Pulmonary artery endothelial cell (primary cell): Measurements from ENCODE around the gene OR2AJ1. TPM values are rescaled to one million over a fixed set of nuclear protein-coding genes. Genes with fewer than 3 reads are reported as not detected.

Experiments used
- DNase-seq: peaks from one replicate; pipeline ENCODE4 v3.0.0-alpha.2; 2011; ENCODE audit warnings: low read depth, low spot score
- total RNA-seq: library from RNA; depleted of rRNA; stranded (reverse); fragments of >200 nt; gene quantifications from 2 replicates; pipeline ENCODE4 v1.2.3, GENCODE V29; 2014

OR2AJ1 gene, protein sequence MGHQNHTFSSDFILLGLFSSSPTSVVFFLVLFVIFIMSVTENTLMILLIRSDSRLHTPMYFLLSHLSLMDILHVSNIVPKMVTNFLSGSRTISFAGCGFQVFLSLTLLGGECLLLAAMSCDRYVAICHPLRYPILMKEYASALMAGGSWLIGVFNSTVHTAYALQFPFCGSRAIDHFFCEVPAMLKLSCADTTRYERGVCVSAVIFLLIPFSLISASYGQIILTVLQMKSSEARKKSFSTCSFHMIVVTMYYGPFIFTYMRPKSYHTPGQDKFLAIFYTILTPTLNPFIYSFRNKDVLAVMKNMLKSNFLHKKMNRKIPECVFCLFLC
- not detected in 2 replicates for total RNA-seq

DNA sequence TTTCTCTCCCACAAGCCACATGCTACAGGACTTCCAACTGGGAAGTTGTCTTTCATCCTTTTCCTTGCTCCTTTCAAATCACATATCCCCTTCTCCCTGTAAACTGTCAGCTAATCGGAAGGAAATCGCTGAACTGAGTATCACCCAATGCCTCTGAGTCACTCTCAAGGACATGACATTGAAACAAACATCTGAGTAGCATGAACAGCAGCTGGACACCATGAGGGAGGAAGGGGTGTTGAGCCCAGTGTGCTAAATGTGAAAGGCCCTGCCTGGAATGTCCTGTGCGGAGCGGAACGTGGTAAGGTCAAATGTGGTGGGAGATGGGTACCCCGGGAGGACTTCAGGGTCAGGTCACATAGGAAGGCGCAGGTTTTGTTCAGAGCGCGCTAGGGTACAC is at the start of gene OR2AJ1:
TSS of gene OR2AJ1 (plus strand) at position 22 of the 400 bp plus-strand sequence. CDS start 8,880 bp downstream, outside the sequence.
- no peak for DNase-seq

DNA sequence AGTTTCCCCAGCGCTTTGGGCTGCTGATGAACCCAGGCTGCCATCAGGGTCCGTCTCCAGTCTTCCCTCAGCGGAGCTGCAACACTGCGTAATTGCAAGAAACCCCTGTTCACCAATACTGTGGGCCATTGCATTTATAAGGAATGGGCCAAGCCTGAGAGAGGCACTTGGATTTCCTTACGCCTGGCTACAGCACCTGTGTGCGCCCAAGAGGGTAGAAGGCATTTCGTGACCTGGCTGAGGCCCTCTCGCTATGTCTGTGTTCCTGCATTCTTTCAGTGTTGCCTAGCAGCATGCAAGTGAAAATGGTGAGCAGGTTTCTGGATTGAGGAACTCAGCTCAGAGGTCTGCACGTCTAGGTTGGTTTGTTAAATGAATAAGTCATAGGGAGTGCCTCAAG is 41.3 kb upstream of the OR2AJ1 start:
- DNase-seq = no peak

DNA sequence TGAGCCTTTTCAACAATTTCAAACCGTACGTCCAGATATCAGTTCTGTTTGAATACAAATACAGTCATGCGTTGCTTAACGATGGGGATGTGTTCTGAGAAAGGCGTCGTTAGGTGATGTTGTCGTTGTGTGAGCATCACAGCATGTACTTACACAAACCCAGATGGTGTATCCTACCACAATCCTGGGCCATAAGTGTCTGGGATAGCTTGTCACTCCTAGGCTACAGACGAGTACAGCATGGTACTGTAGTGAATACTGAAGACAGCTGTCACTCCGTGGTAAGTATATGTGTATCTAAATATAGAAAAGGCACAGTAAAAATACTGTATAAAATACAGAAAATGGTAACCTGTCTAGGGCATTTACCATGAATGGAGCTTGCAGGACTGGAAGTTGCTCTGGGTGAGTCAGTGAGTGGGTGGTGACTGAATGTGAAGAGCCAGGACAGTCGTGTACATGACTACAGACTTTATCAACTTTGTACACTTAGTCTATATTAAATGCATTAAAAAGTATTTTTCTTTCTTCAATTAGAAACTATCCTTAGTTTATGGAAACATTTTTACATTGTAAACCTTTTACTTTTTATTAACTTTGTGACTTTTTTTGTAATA is 39.8 kb upstream of the OR2AJ1 start:
- DNase-seq = no peak

DNA sequence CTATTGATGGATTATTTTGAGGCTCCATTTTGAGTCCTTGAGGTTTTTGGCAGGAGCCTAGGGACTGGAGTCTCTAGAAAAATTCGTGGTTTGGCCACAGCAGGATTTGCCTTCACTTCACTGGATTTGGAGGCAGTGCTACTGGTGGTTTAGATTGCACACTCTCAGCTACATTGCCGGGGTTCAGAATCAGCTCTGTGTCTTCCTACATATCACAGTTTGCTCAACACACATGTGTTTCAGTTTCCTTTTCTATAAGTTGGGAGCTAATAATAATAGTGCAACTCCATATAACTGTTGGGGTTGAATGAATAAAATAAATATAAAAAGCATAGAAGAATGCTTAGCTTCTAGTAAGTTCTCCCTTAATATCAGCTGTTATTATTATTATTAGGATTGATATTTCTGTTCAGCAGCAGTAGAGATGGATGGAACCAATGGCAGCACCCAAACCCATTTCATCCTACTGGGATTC is 29.5 kb upstream of the OR2AJ1 start, which contains the start of gene OR2W3:
TSS of gene OR2W3 (plus strand) at position 425 of the 475 bp plus-strand sequence. CDS start at position 425, 0 bp downstream.
- no peak for DNase-seq

DNA sequence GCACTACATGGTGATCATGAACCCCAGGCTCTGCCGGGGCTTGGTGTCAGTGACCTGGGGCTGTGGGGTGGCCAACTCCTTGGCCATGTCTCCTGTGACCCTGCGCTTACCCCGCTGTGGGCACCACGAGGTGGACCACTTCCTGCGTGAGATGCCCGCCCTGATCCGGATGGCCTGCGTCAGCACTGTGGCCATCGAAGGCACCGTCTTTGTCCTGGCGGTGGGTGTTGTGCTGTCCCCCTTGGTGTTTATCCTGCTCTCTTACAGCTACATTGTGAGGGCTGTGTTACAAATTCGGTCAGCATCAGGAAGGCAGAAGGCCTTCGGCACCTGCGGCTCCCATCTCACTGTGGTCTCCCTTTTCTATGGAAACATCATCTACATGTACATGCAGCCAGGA is 28.7 kb upstream of the OR2AJ1 start:
- DNase-seq = no peak

DNA sequence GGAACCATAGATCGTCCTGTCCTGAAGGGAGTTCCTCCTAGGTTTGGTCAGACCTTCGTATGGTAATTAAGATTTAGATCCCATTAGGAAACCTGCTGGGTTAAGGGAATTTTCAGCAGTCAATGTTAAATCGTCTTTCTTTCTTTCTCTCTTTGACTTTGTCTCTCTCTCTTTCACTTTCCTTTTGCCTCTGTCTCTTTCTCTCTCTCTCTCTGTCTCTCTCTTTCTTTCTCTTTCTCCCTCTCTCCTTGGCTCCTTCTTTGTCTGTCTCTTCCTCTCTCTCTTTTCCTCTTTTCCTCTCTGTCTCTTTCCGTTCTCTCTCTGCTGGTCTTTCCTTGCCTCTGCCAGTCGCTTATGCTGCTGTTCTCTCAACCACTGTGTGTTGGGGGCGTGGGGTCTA is 20.6 kb upstream of the OR2AJ1 start:
- no peak for DNase-seq

DNA sequence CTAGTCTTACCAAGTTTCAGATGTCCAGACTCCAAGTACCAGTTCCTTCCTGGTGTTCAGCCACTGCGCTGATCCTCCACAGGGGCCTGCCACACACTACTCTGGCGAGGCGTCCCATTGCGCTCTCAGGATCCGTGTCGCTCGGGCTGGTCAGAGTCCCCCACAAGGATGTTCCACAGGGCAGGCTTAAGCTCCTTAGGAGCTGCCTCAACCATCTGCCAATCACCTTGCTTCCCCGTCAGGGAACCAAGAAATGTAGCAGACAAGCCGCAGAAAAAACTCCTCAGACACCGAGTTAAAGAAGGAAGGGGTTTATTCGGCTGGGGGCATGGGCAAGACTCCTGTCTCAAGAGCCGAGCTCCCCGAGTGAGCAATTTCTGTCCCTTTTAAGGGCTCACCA is 19.5 kb upstream of the OR2AJ1 start:
- no peak for DNase-seq

DNA sequence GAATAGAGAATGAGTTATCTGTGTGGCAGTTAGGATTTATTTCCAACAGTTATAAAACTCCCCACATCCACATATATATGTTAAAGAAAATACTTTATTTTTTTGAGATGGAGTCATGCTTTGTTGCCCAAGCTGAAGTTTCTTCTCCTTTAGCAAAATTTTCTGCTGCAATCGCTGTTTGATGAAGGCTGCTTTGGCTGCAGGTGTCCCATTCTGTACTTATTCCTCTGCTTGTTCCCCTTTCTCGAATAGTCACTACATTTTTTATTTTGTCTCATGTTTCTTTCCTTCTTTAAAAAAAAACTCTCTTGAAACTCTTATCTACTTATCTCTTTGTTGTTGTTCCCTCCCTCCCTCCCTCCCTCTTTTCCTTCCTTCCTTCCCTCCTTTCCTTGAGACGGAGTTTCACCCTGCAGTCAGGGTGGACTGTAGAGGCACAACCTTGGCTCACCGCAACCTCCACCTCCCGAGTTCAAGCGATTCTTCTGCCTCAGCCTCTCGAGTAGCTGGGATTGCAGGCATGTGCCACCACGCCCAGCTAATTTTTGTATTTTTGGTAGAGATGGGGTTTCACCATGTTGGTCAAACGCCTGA is 18.7 kb upstream of the OR2AJ1 start:
- DNase-seq = no peak

DNA sequence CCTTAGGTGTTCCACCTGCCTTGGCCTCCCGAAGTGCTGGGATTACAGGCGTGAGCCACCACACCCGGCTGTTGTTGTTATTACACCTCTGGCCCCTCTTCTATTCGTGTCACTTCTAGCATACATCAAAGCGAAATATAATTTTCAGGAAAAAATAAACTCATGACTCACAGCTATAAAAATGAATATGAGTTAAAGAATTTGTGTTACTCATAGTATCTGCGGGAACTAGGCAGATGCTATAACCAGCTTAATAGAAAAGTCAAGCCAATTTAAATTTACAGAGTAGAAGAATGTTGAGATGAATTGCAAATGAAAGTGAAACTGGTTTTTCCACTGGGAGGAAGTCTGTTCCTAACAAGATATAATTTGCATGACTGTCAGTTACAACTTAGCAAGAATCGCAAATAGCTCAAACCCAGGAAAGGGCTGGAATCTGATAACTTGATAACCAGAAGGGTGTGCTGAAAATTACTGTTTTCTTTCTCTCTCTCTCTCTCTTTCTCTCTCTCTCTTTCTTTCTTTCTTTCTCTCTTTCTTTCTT is 18.1 kb upstream of the OR2AJ1 start:
- peak; percentile 22 for DNase-seq

DNA sequence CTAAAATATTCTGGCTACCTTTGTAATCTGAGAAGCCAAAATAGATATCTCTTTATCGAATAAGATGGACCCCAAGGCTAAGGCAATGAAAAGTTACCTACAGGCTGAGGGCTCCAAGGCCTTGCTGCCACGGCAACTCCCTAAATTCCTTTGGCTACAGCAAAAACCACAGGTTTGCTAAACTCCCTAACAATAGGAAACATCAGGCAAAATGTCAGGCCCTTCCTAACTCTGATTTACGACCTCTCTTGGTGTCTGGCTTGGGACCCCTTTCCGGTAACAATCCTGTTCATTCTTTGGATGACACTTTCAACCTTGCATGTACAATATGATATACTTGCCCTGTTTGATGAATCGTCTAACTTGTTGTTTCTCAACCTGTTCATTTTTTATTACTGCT is 15.9 kb upstream of the OR2AJ1 start:
- DNase-seq = no peak

DNA sequence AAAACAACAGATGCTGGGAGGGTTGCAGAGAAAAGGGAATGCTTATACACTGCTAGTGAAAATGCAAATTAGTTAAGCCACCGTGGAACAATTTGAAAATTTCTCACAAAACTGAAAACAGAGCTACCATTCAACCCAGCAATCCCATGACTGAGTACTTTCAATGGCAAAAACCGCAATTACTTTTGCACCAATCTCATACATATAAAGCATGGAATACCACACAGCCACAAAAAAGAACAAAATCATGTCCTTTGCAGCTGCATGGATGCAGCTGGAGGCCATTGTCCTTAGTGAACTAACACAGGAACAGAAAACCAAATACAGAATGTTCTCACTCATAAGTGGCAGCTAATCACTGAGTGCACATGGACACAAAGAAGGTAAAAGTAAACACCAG is 10.9 kb upstream of the OR2AJ1 start:
- DNase-seq = no peak

DNA sequence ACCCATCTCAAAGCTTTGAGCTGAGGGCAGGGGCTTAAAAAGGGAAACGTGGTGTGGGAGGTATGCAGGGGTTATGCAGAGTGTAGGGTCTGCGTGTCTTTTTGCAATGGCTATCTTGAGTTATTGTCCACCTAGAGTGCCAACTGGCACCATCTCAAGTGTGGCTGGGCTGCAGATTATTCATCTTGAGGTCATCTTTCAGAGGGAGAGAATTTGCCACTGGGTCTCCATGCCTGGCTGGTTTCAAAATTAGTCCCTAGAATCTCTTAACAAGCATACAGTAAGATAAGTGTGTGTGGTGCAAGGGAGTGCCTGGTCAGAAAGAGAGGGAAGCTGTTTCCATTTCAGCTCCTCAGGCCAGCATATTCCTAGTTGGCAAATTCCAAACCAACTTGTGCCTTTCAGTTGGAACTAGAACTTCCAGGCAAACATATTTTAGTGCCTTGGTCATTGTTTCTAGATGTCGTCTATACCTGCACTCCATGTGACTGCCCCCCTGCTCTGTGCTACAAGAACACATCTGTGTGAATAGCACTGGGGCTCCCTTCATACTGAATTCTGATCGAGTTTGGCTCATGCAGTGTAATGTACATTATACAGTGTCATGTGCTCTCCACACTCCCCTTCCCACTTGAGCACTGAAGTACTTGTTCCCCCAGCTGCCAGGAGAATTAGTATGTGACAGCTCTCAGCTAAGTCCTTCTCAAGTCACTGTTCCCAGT is 9.6 kb upstream of the OR2AJ1 start:
- DNase-seq = no peak

DNA sequence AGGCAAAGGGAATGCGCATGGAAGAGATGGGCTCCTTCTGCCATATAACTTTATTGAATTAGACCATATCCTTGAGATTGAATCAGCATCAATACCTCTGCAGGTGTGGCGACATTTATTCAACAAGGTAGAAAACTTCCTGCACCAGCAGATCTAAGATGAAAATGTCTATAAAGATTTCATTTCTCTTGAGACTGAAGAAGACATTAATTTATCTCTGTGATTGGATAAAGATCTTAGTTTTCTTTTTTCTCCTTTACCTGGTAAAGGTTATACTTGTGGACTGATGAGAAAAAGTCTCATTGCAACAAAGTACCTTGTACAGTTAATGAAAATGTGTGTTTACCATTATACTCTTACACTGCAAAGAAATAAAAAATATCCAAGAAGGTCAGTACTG is 4.7 kb upstream of the OR2AJ1 start, which contains the start of gene OR2T8:
TSS of gene OR2T8 (plus strand) at position 301 of the 400 bp plus-strand sequence. CDS start 766 bp downstream, outside the sequence.
- no peak for DNase-seq

DNA sequence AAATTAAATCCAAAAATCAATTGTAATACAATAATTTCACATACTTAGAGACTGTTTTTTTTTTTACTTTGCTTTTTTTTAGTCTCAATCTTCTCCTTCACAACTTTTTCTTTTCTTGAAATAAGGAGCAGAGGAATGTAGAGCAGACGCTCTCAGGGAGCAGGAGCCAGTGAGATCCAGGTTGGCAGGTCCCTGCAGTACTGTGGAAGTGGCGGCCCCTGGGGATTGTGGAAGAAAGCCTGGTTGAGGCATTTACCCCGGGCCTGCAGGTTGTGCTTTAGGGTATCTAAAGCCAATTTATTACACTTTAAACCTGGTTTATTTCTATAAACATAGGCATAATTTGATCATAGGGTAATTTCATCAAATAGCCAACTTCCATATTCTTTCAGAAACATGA is 748 bp upstream of the OR2AJ1 start:
- no peak for DNase-seq

DNA sequence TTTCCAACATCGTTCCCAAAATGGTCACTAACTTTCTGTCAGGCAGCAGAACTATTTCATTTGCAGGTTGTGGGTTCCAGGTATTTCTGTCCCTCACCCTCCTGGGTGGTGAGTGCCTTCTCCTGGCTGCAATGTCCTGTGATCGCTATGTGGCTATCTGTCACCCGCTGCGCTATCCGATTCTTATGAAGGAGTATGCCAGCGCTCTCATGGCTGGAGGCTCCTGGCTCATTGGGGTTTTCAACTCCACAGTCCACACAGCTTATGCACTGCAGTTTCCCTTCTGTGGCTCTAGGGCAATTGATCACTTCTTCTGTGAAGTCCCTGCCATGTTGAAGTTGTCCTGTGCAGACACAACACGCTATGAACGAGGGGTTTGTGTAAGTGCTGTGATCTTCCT is 9.3 kb downstream of the OR2AJ1 start:
- DNase-seq = no peak

DNA sequence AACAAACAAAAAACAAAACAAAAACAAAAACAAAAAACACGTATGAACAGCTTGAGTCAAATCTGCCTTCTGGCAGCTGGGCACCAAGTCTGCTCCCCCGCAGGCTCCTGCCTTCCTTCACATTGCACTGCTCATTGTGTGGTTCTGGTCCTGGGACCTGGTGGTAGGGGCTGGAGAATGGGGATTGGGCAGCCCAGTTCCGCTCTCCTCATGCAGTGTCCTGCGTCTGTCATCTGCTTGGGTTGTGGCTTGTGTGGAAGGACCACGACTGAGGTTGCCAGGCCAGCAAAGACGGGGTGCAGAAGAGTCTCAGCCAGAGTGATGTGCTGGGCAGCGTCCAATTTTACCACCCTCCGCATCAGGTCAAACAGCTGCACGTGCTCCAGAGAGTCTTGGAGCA is 11.1 kb downstream of the OR2AJ1 start:
- DNase-seq = no peak

DNA sequence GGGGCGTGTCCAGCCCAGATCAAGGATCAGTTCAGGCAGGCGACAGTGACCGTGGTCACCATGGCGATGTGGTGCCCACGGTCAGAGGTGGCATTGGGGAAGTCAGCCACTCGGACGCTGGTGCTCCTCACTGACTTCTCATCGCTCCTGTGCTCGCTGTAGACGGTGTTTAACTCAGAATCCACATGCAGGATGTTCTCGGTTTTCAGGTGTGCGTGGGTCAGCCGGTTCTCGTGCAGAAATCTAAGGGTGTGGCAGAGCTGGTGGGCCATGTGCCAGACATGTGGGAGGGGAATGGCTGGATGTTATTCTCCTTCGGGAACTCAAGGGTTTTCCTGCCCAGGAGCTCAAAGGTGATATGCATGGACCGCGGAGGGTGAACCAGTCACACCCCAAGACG is 11.7 kb downstream of the OR2AJ1 start:
- no peak for DNase-seq

DNA sequence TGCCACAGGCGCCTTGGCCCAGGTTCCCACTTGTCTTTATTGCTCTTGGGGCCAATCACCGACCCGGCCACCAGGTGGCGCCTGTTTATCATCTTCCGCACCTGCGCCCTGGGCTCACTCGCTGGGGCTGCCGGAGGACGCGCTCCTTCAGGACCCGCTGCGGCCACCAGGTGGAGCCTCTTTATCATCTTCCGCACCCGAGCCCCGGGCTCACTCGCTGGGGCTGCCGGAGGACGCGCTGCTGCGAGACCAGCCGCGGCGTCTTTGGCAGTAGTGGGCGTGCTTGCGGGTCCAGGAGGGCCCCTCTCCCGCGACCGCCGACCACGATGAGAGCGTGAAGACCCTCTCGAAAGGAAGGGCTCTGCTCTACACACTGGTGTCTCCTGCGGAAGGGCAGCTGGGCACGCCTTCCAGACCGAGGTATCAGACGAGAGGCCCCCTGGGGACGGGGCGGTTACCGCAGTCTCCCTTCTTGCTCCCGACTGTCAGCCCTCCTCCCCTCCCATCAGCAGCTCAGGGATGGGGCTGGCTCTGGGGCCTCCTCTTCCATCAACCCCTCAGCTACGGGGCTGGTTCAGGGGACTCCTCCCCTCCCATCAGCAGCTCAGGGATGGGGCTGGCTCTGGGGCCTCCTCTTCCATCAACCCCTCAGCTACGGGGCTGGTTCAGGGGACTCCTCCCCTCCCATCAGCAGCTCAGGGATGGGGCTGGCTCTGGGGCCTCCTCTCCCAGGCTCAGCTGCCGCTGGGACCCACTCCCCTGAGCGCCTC is 12.5 kb downstream of the OR2AJ1 start:
- peak; percentile 30 for DNase-seq

DNA sequence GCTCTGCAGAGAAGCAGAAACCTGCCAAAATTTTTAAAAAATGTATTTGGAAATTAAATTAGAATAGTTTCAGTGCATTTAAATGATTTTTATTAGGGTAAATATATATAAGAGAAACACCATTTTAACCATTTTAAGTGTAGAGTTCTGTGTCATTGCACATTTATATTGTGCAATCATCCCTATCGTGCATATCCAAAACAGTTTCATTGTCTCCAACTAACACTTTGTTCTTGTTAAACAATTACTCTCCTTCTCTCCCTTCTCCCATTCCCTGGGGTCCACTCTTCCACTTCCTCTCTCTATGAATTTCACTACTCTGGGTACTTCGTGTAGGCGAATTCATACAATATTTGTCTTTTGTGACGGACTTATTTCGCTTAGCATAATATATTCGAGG is 17.9 kb downstream of the OR2AJ1 start:
- no peak for DNase-seq

DNA sequence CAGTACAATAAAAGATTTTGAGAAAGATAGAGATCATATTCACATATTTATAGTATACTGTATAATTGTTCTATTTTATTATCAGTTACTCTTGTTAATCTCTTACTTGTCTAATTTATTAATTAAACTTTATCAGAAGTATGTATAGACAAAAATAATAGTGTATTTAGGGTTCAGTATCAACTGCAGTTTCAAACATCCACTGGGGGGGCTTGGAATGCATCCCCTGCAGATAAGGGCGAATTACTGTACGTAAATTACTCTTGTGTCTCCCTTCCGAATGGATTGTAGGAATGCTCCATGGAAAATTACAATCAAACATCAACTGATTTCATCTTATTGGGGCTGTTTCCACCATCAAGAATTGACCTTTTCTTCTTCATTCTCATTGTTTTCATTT is 23.9 kb downstream of the OR2AJ1 start, which contains the start of gene OR2L8:
TSS of gene OR2L8 (plus strand) at position 301 of the 400 bp plus-strand sequence. CDS start at position 301, 0 bp downstream.
- DNase-seq = no peak

DNA sequence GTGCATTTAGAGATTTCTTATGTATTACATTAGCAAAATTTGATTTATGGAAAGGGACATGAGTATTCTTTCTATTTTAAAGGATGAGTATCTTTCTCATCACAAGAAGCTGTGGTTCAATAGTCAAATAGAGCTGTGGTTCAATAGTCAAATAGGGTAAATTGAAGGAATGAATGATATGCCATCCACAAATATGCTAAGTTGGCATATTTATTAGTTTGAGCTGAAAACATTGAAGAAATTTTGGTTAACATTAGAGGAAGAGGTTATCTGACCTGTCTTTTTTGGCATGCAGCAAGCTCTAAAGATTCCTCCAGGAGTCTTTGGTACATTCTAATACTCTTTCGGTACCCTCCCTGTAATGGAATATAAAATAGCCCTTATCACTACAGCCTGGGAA is 28.7 kb downstream of the OR2AJ1 start:
- no peak for DNase-seq
